Sigmoid colon (tissue), 7 donors: Measurements from ENCODE around the gene CTCF. TPM values are rescaled to one million over a fixed set of nuclear protein-coding genes. Genes with fewer than 3 reads are reported as not detected.

Source experiments
- DNase-seq: peaks from one replicate; pipeline ENCODE4 v3.0.0-alpha.2; 2019
- H3K27ac ChIP-seq, 4 donors: fragments of 200-600 bp; sonication (generic); one replicate each; pipeline ENCODE4 v1.5.1; 2016 to 2019; ENCODE audit warnings: mild to moderate bottlenecking in 1 of 4
- H3K27me3 ChIP-seq, 3 donors: fragments of 200-600 bp; sonication (generic); one replicate each; pipeline ENCODE4 v1.5.1; 2019; ENCODE audit warnings: mild to moderate bottlenecking in 1 of 3
- H3K36me3 ChIP-seq, 4 donors: fragments of 200-600 bp; sonication (generic); one replicate each; pipeline ENCODE4 v1.5.1; 2016 to 2019
- H3K4me1 ChIP-seq, 4 donors: fragments of 200-600 bp; sonication (generic); one replicate each; pipeline ENCODE4 v1.5.1; 2017 to 2019
- H3K4me3 ChIP-seq, 4 donors: fragments of 200-600 bp; sonication (generic); one replicate each; pipeline ENCODE4 v1.5.1; 2017 to 2019; ENCODE audit warnings: mild to moderate bottlenecking in 2 of 4, moderate library complexity in 1 of 4
- H3K9me3 ChIP-seq, 4 donors: fragments of 200-600 bp in 3 of 4; sonication (generic) in 3 of 4; one replicate each; pipeline versions ENCODE4 v1.5.1 to v1.6.1; 2013 to 2019
- CTCF ChIP-seq, 4 experiments: fragments of 450-650 bp in 3 of 4; fragments of 200-600 bp in 1 of 4; IDR thresholded peaks; one replicate each; pipeline ENCODE4 v1.5.1; 2016 to 2019; ENCODE audit warnings: antibody characterized with exemption in 4 of 4, mild to moderate bottlenecking in 3 of 4, moderate library complexity in 2 of 4
- EP300 ChIP-seq, 4 donors: sonication (generic); formaldehyde crosslinking; IDR thresholded peaks; one replicate each; pipeline ENCODE4 v1.6.1; 2017; ENCODE audit warnings: antibody characterized with exemption in 4 of 4
- POLR2A ChIP-seq, 2 donors: fragments of 450-650 bp; IDR thresholded peaks; one replicate each; pipeline ENCODE4 v1.6.1; 2016; ENCODE audit warnings: antibody characterized with exemption in 2 of 2, mild to moderate bottlenecking in 2 of 2, moderate library complexity in 2 of 2
- POLR2AphosphoS5 ChIP-seq, 4 donors: sonication (generic); formaldehyde crosslinking; IDR thresholded peaks; one replicate each; pipeline ENCODE4 v1.6.1; 2017; ENCODE audit warnings: antibody characterized with exemption in 4 of 4
- WGBS, 2 donors: extraction: QIAGEN DNeasy Blood & Tissue Kit; methylation state at CpG; one replicate each; pipeline ENCODE4 v1.1.7; 2013; 5-methylcytosine and 5-hydroxymethylcytosine counted together
- intact Hi-C: fragments of 100-400 bp; cut with DNase I; formaldehyde crosslinking; loops from one replicate; pipeline ENCODE4 v1.15.1; 2023
- polyA plus RNA-seq, 3 donors: library from polyadenylated mRNA; stranded (reverse); fragments of 200-250 nt; gene quantifications; one replicate each; pipeline ENCODE4 v1.2.3, GENCODE V29; 2013
- total RNA-seq, 4 donors: library from RNA; depleted of rRNA; stranded (reverse); fragments of >200 nt; gene quantifications; one replicate each; pipeline ENCODE4 v1.1.0, GENCODE V29; 2016
- donor health status: healthy with polysubstance abuse.
- donor health status: Bipolar disorder and iron deficiency.
- donor health status: healthy.

Gene CTCF
- total and polyA plus RNA-seq, 7 donors = 25.8 to 45.7 (median 29.2) TPM

DNA sequence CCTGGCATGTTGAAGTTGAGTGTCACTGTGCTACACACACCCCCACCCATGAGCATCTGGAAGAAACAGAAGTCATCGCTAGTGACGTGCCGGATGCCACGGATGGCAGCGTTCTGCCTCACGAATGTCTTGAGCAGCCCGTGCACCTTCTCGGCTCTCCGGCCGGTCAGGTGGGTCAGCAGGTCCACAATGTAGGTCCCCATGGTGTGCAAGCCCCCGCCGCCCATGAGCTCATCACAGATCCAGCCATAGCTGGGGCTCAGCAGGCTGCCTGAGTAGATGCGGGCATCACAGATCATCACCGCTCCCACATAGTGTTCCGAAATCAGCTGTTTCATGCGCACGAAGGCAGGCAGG lies 113.2 kb downstream of the CTCF start:
- 96% methylated on average over 17 of the region's 17 CpGs for WGBS, 2 donors
- intact Hi-C loops = no loop called here
- Histone ChIP-seq H3K27ac (no peak overlapping the region), H3K4me3 (no peak overlapping the region), H3K4me1 (peaks cover 0 to 33% (median 29%) of the 10 kb centered on the region in 4 donors), H3K27me3 (no peaks in the 10 kb centered on the region), H3K36me3 (no peaks in the 10 kb centered on the region), H3K9me3 (no peaks in the 10 kb centered on the region)
- no peak for TF ChIP-seq POLR2A (IDR thresholded peaks at IDR 0.05)
- TF ChIP-seq CTCF (IDR thresholded peaks at IDR 0.05) = no peak
- TF ChIP-seq EP300 (IDR thresholded peaks at IDR 0.05) = no peak
- no peak for TF ChIP-seq POLR2AphosphoS5 (IDR thresholded peaks at IDR 0.05)
- DNase-seq = no peak

GRCh38 chr16:67675999-67676398 lies 113.7 kb downstream of the CTCF start:
- no peak for DNase-seq
- 97 to 98% methylated on average over 7 of the region's 7 CpGs for WGBS, 2 donors
- H3K9me3 ChIP-seq = no peaks in the 10 kb centered on the region
- H3K27me3 ChIP-seq = no peaks in the 10 kb centered on the region
- H3K4me1 ChIP-seq = peaks cover 0 to 33% (median 29%) of the 10 kb centered on the region in 4 donors
- no peak overlapping the region for H3K27ac ChIP-seq
- intact Hi-C loops = no loop called here
- H3K4me3 ChIP-seq = no peak overlapping the region
- TF ChIP-seq POLR2A (IDR thresholded peaks at IDR 0.05) (no peak), EP300 (IDR thresholded peaks at IDR 0.05) (no peak), CTCF (IDR thresholded peaks at IDR 0.05) (no peak), POLR2AphosphoS5 (IDR thresholded peaks at IDR 0.05) (no peak)
- H3K36me3 ChIP-seq = no peaks in the 10 kb centered on the region

DNA sequence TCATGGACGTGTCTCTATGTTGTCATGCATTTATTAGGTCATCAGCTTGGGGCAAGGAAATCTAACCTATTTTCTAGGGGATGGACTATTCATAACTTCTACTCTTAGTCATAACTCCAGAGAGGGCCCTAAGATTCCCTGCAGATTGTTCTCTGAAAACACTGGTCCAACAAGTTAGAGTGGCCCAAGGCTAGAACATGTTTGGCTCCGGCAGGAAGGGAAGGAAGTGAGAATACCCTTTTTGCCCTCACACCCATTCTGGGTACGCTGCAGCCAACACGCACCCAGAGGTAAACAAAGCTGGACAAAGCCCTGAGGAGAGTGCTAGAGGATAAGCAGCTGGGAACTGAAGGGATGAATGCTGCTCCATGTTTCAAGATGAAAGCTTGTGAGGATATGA lies 114.2 kb downstream of the CTCF start:
- Histone ChIP-seq H3K27ac (no peak overlapping the region), H3K36me3 (no peaks in the 10 kb centered on the region), H3K4me3 (no peak overlapping the region), H3K9me3 (no peaks in the 10 kb centered on the region), H3K4me1 (peaks cover 0 to 33% (median 29%) of the 10 kb centered on the region in 4 donors), H3K27me3 (no peaks in the 10 kb centered on the region)
- intact Hi-C loops = no loop called here
- TF ChIP-seq POLR2AphosphoS5 (IDR thresholded peaks at IDR 0.05) (no peak), POLR2A (IDR thresholded peaks at IDR 0.05) (no peak), CTCF (IDR thresholded peaks at IDR 0.05) (no peak), EP300 (IDR thresholded peaks at IDR 0.05) (no peak)
- 44 to 69% methylated on average over 4 of the region's 4 CpGs for WGBS, 2 donors
- no peak for DNase-seq

DNA sequence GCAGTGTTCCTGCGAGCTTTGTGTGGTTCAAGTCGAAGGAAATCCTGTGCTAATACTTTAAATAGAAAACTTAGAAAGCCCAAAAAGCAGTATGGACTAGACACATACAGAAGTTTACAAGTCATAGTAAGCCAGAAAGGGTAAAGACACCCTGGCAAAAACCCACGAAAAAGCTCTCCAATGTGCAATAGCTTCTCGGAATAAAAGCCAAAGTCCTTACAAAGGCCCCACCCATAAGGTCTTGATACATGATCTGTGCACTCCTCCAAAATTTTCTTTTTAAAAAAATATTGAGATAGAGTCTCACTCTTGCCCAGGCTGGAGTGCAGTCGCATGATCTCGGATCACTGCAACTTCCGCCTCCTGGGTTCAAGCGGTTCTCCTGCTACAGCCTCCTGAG lies 114.6 kb downstream of the CTCF start:
- TF ChIP-seq POLR2A (IDR thresholded peaks at IDR 0.05) (no peak), EP300 (IDR thresholded peaks at IDR 0.05) (no peak), CTCF (IDR thresholded peaks at IDR 0.05) (no peak), POLR2AphosphoS5 (IDR thresholded peaks at IDR 0.05) (no peak)
- H3K27ac ChIP-seq = no peak overlapping the region
- peaks cover 0 to 33% (median 29%) of the 10 kb centered on the region in 4 donors for H3K4me1 ChIP-seq
- H3K4me3 ChIP-seq = no peak overlapping the region
- H3K9me3 ChIP-seq = no peaks in the 10 kb centered on the region
- 62 to 79% methylated on average over 8 of the region's 8 CpGs for WGBS, 2 donors
- no peak for DNase-seq
- no peaks in the 10 kb centered on the region for H3K27me3 ChIP-seq
- intact Hi-C loops = no loop called here
- H3K36me3 ChIP-seq = no peaks in the 10 kb centered on the region

DNA sequence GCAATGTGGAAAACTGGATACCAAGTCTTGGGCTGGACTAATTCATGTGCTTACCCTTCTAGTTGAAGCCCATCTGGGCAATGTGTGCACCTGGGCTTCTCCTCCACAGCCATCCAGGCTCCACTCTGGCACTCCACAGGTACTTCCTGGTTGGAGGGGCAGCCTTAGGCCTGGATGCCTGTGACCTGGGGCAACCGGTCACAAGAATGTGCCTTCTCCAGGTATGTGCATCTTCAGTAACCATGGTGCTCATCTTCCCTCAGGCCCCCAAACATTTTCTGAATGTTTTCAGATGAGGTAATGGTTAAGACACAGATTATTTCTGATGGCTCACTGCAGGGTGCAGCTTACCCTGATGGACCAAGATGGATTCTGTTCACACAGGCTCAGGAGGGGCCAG lies 115.4 kb downstream of the CTCF start:
- H3K4me3 ChIP-seq = no peak overlapping the region
- TF ChIP-seq POLR2A (IDR thresholded peaks at IDR 0.05) (no peak), EP300 (IDR thresholded peaks at IDR 0.05) (no peak), CTCF (IDR thresholded peaks at IDR 0.05) (no peak), POLR2AphosphoS5 (IDR thresholded peaks at IDR 0.05) (no peak)
- peaks cover 0 to 33% (median 29%) of the 10 kb centered on the region in 4 donors for H3K4me1 ChIP-seq
- no peaks in the 10 kb centered on the region for H3K9me3 ChIP-seq
- DNase-seq = no peak
- peaks cover 0 to 6% (median 0%) of the 10 kb centered on the region in 4 donors for H3K36me3 ChIP-seq
- 91 to 93% methylated on average over 1 of the region's 1 CpG for WGBS, 2 donors
- intact Hi-C loops = no loop called here
- H3K27me3 ChIP-seq = no peaks in the 10 kb centered on the region
- peak overlapping the region in 1 of 4 donors; percentile 53 for H3K27ac ChIP-seq
